Keratinocyte (primary cell): Measurements from ENCODE around the gene TFG. TPM values are rescaled to one million over a fixed set of nuclear protein-coding genes. Genes with fewer than 3 reads are reported as not detected.

ENCODE experiments used
- DNase-seq: peaks from one replicate; pipeline ENCODE4 v3.0.0-alpha.2; 2011; ENCODE audit warnings: low read depth, missing footprints, low spot score
- FAIRE-seq: peaks from 2 replicates; lab custom pipeline; 2011; peaks lifted over from hg19 to GRCh38; lab: Jason Lieb, UNC
- H2AFZ ChIP-seq: 2 replicates; pipeline ENCODE4 v1.6.0; 2012; ENCODE audit warnings: low read length, control low read depth, inconsistent platforms; ENCODE audit not compliant: control insufficient read depth
- H3K27ac ChIP-seq: 2 replicates; pipeline ENCODE4 v1.5.1; 2011; ENCODE audit warnings: low read length; ENCODE audit not compliant: control insufficient read depth, insufficient read depth
- H3K27me3 ChIP-seq: 3 replicates; pipeline ENCODE4 v1.6.0; 2011; ENCODE audit warnings: low read length; ENCODE audit not compliant: control insufficient read depth, insufficient read depth; ENCODE audit errors: extremely low read depth
- H3K36me3 ChIP-seq, 2 experiments: 2 replicates in 1 of 2; 3 replicates in 1 of 2; pipeline ENCODE4 v1.5.1; 2011; ENCODE audit warnings: low read length in 2 of 2, mild to moderate bottlenecking in 1 of 2; ENCODE audit not compliant: control insufficient read depth in 2 of 2, insufficient read depth in 2 of 2; ENCODE audit errors: extremely low read depth in 1 of 2
- H3K4me1 ChIP-seq: 3 replicates; pipeline ENCODE4 v1.5.1; 2011; ENCODE audit warnings: low read length; ENCODE audit not compliant: control insufficient read depth, insufficient read depth; ENCODE audit errors: extremely low read depth
- H3K4me2 ChIP-seq: 3 replicates; pipeline ENCODE4 v1.6.0; 2011; ENCODE audit warnings: low read depth, low read length; ENCODE audit not compliant: control insufficient read depth, insufficient read depth; ENCODE audit errors: extremely low read depth
- H3K4me3 ChIP-seq, 3 experiments: fragments of 200-600 bp in 1 of 3; sonication (generic) in 1 of 3; 2 replicates in 2 of 3; 3 replicates in 1 of 3; pipeline ENCODE4 v1.5.1; 2011 to 2016; ENCODE audit warnings: low read length in 3 of 3, mild to moderate bottlenecking in 3 of 3, control low read depth in 2 of 3, inconsistent platforms in 1 of 3, low read depth in 1 of 3, mixed read lengths in 1 of 3, mixed run types in 1 of 3, moderate library complexity in 1 of 3; ENCODE audit not compliant: control insufficient read depth in 2 of 3, insufficient read depth in 2 of 3; ENCODE audit errors: extremely low read depth in 1 of 3
- H3K79me2 ChIP-seq: 2 replicates; pipeline ENCODE4 v1.6.0; 2012; ENCODE audit warnings: low read length; ENCODE audit not compliant: control insufficient read depth, insufficient read depth
- H3K9ac ChIP-seq: 3 replicates; pipeline ENCODE4 v1.6.0; 2011; ENCODE audit warnings: low read length; ENCODE audit not compliant: control insufficient read depth, insufficient read depth; ENCODE audit errors: extremely low read depth
- H3K9me1 ChIP-seq: 3 replicates; pipeline ENCODE4 v1.6.0; 2011; ENCODE audit warnings: low read length; ENCODE audit not compliant: control insufficient read depth, insufficient read depth; ENCODE audit errors: extremely low read depth
- H3K9me3 ChIP-seq: 2 replicates; pipeline ENCODE4 v1.5.1; 2012; ENCODE audit warnings: low read depth, low read length; ENCODE audit not compliant: control insufficient read depth
- H4K20me1 ChIP-seq: 3 replicates; pipeline ENCODE4 v1.6.0; 2011; ENCODE audit warnings: low read length; ENCODE audit not compliant: control insufficient read depth, insufficient read depth; ENCODE audit errors: extremely low read depth
- CTCF ChIP-seq, 3 experiments: IDR thresholded peaks in 1 of 3; conservative IDR thresholded peaks in 1 of 3; optimal IDR thresholded peaks in 1 of 3; 2 replicates in 2 of 3; 3 replicates in 1 of 3; pipeline versions ENCODE3 to v1.5.1; 2011; ENCODE audit warnings: low read length in 3 of 3, mild to moderate bottlenecking in 3 of 3, moderate library complexity in 2 of 3, control low read depth in 1 of 3, inconsistent platforms in 1 of 3; ENCODE audit not compliant: insufficient read depth in 2 of 3; ENCODE audit errors: extremely low read depth in 1 of 3
- EZH2 ChIP-seq: IDR thresholded peaks from one replicate; pipeline ENCODE4 v1.6.1; 2012; ENCODE audit warnings: inconsistent platforms, mild to moderate bottlenecking, low read length, moderate library complexity
- dilution Hi-C: fragments of 300-500 bp; cut with MboI; formaldehyde crosslinking; loops from one replicate; pipeline ENCODE4 v1.7.0; 2020; ENCODE audit warnings: low sequenced_read_pairs; ENCODE audit not compliant: extremely low pct_ligation_motif_present
- polyA plus RNA-seq, 5 experiments: library from polyadenylated mRNA; depleted of rRNA in 3 of 5; stranded (reverse) in 3 of 5; stranded (forward) in 1 of 5; unstranded in 1 of 5; fragments of >200 nt; gene quantifications; 1 replicate in 1 of 5; 2 replicates in 3 of 5; 3 replicates in 1 of 5; pipeline versions ENCODE4 v1.2.1 to v1.2.3, GENCODE V29; 2011 to 2012; ENCODE audit warnings: missing spikeins in 2 of 5, low read depth in 1 of 5, low replicate concordance in 1 of 5

TFG gene
- polyA plus RNA-seq, 1 donor (not counting 4 experiments of a cell fraction or from before 2014, with no cell fraction given) = 177 TPM

- TF ChIP-seq CTCF (optimal IDR thresholded peaks at IDR 0.05 in 1 of 3, IDR thresholded peaks at IDR 0.05 in 1 of 3, conservative IDR thresholded peaks at IDR 0.05 in 1 of 3; ENCODE audit: extremely low read depth in 1 of 3, insufficient read depth in 2 of 3, low read length in 3 of 3) = no peak
- TF ChIP-seq EZH2 = no peak
- dilution Hi-C loops = loop anchor here (25.0 kb wide), 1 partner anchor 98 kb away; no protein-coding TSS in a partner anchor
Observed at GRCh38 chr3:100789579-100789978, 80.3 kb downstream of the TFG start.

GRCh38 chr3:100796556-100796955, 87.3 kb downstream of the TFG start:
- no peak overlapping the region for H3K9ac ChIP-seq
- no peak overlapping the region for H3K27ac ChIP-seq
- no peak overlapping the region for H3K4me3 ChIP-seq
- DNase-seq (no peak), FAIRE-seq (peak; percentile 74)
- H3K36me3 ChIP-seq = no peaks in the 10 kb centered on the region
- no peaks in the 10 kb centered on the region for H4K20me1 ChIP-seq
- H3K27me3 ChIP-seq = no peaks in the 10 kb centered on the region
- dilution Hi-C loops = loop anchor here (25.0 kb wide), 1 partner anchor 91 kb away; no protein-coding TSS in a partner anchor
- H2AFZ ChIP-seq = peak overlapping the region; percentile 51
- H3K79me2 ChIP-seq = no peaks in the 10 kb centered on the region
- H3K9me1 ChIP-seq = no peaks in the 10 kb centered on the region
- H3K4me1 ChIP-seq = peaks cover 10% of the 10 kb centered on the region
- TF ChIP-seq EZH2 = no peak
- TF ChIP-seq CTCF (optimal IDR thresholded peaks at IDR 0.05 in 1 of 3, IDR thresholded peaks at IDR 0.05 in 1 of 3, conservative IDR thresholded peaks at IDR 0.05 in 1 of 3; ENCODE audit: extremely low read depth in 1 of 3, insufficient read depth in 2 of 3, low read length in 3 of 3) = peak in 1 of 3 experiments; percentile 22
- H3K4me2 ChIP-seq = no peak overlapping the region
- no peaks in the 10 kb centered on the region for H3K9me3 ChIP-seq

More at GRCh38 chr3:100789579-100789978, 80.3 kb downstream of the TFG start:
- Histone ChIP-seq H4K20me1 (no peaks in the 10 kb centered on the region), H3K79me2 (no peaks in the 10 kb centered on the region), H3K9me1 (no peaks in the 10 kb centered on the region), H3K4me3 (no peak overlapping the region), H3K27ac (no peak overlapping the region), H3K4me1 (no peaks in the 10 kb centered on the region), H3K9me3 (no peaks in the 10 kb centered on the region), H3K36me3 (no peaks in the 10 kb centered on the region), H3K4me2 (no peak overlapping the region), H3K27me3 (no peaks in the 10 kb centered on the region), H2AFZ (no peak overlapping the region), H3K9ac (no peak overlapping the region)
- DNase-seq (no peak), FAIRE-seq (no peak)
